B cell (primary cell): ENCODE results near the gene RSBN1L. TPM values are rescaled to one million over a fixed set of nuclear protein-coding genes. Genes with fewer than 3 reads are reported as not detected.

Source experiments
- ATAC-seq: fragments of 200-7000 bp; cut with Tn5 transposase; one replicate; pipeline ENCODE4 v1.10.0; 2021; ENCODE audit warnings: low read depth, mild to moderate bottlenecking, moderate number of reproducible peaks, moderate library complexity
- CTCF ChIA-PET: fragments of 350-600 bp; sonication (Branson Sonifier 250); formaldehyde crosslinking; loops from one replicate; lab custom pipeline; 2021; ENCODE audit warnings: antibody characterized with exemption, inconsistent platforms; lab: Charles Lee
- POLR2A ChIA-PET: fragments of 350-600 bp; sonication (Branson Sonifier 250); formaldehyde crosslinking; loops from one replicate; lab custom pipeline; 2021; ENCODE audit warnings: antibody characterized with exemption; lab: Charles Lee
- DNase-seq: peaks from one replicate; pipeline ENCODE4 v3.0.0; 2013
- H2AFZ ChIP-seq: 2 replicates; pipeline ENCODE4 v1.6.1; 2012; ENCODE audit warnings: mild to moderate bottlenecking, low read depth, low read length; ENCODE audit not compliant: insufficient read depth, poor library complexity, severe bottlenecking
- H3K27ac ChIP-seq, 2 donors: 1 replicate in 1 of 2; 2 replicates in 1 of 2; pipeline ENCODE4 v1.5.1; 2012 to 2013; ENCODE audit warnings: low read length in 2 of 2, mild to moderate bottlenecking in 2 of 2, moderate library complexity in 1 of 2
- H3K27me3 ChIP-seq, 4 experiments: fragments of 200-600 bp in 1 of 4; sonication (generic) in 1 of 4; replicated peaks in 1 of 4; 1 replicate in 2 of 4; 2 replicates in 2 of 4; pipeline versions ENCODE4 v1.6.1 to v1.7.0; 2013 to 2016; ENCODE audit warnings: low read length in 3 of 4, mild to moderate bottlenecking in 2 of 4, mixed read lengths in 1 of 4, moderate library complexity in 1 of 4; ENCODE audit not compliant: insufficient read depth in 4 of 4, control insufficient read depth in 3 of 4; ENCODE audit errors: control extremely low read depth in 1 of 4
- H3K36me3 ChIP-seq, 2 experiments: replicated peaks in 1 of 2; 1 replicate in 1 of 2; 2 replicates in 1 of 2; pipeline versions ENCODE4 v1.6.1 to v1.7.1; 2013; ENCODE audit warnings: low read length in 1 of 2; ENCODE audit not compliant: insufficient read depth in 2 of 2, control insufficient read depth in 1 of 2; ENCODE audit errors: control extremely low read depth in 1 of 2, extremely low read depth in 1 of 2
- H3K4me1 ChIP-seq, 2 donors: fragments of 200-600 bp in 1 of 2; sonication (generic) in 1 of 2; 1 replicate in 1 of 2; 2 replicates in 1 of 2; pipeline versions ENCODE4 v1.5.1 to v1.6.1; 2013 to 2017; ENCODE audit warnings: low read length in 2 of 2; ENCODE audit not compliant: control insufficient read depth in 2 of 2, insufficient read depth in 2 of 2
- H3K4me2 ChIP-seq: replicated peaks from 2 replicates; pipeline ENCODE3; 2012; ENCODE audit warnings: mild to moderate bottlenecking, low read depth, low read length; ENCODE audit not compliant: poor library complexity, severe bottlenecking
- H3K4me3 ChIP-seq, 5 experiments: fragments of 200-600 bp in 1 of 5; sonication (generic) in 1 of 5; 1 replicate in 3 of 5; 2 replicates in 2 of 5; pipeline versions ENCODE4 v1.5.1 to v1.7.0; 2011 to 2016; ENCODE audit warnings: low read length in 4 of 5, mild to moderate bottlenecking in 4 of 5, low read depth in 2 of 5, control low read depth in 1 of 5, moderate library complexity in 1 of 5; ENCODE audit not compliant: insufficient read depth in 1 of 5; ENCODE audit errors: control extremely low read depth in 1 of 5, extremely low read depth in 1 of 5
- H3K79me2 ChIP-seq: fragments of 200-600 bp; sonication (generic); one replicate; pipeline ENCODE4 v1.6.0; 2016; ENCODE audit warnings: low read length; ENCODE audit not compliant: control insufficient read depth, insufficient read depth
- H3K9ac ChIP-seq: fragments of 200-600 bp; sonication (generic); 2 replicates; pipeline ENCODE4 v1.6.1; 2017; ENCODE audit warnings: mild to moderate bottlenecking, low read length, moderate library complexity
- H3K9me3 ChIP-seq, 3 donors: one replicate each; pipeline versions ENCODE4 v1.6.1 to v1.7.1; 2013; ENCODE audit warnings: low read length in 2 of 3; ENCODE audit not compliant: control insufficient read depth in 2 of 3, insufficient read depth in 1 of 3; ENCODE audit errors: control extremely low read depth in 1 of 3
- H4K20me1 ChIP-seq: 2 replicates; pipeline ENCODE4 v1.6.0; 2012; ENCODE audit warnings: mild to moderate bottlenecking, low read length; ENCODE audit not compliant: insufficient read depth, control insufficient read depth, poor library complexity, severe bottlenecking
- H3K27ac Mint-ChIP-seq: one replicate; pipeline ENCODE4 v1.8.0; 2021; ENCODE audit warnings: mixed read lengths
- H3K27me3 Mint-ChIP-seq: one replicate; pipeline ENCODE4 v1.8.0; 2021; ENCODE audit warnings: mixed read lengths
- H3K4me1 Mint-ChIP-seq: one replicate; pipeline ENCODE4 v1.8.0; 2021; ENCODE audit warnings: mixed read lengths
- H3K4me3 Mint-ChIP-seq: one replicate; pipeline ENCODE4 v1.8.0; 2021; ENCODE audit warnings: mixed read lengths
- H3K9me3 Mint-ChIP-seq: one replicate; pipeline ENCODE4 v1.8.0; 2022; ENCODE audit warnings: mixed read lengths; ENCODE audit not compliant: insufficient read depth
- CTCF ChIP-seq: fragments of 200-600 bp; IDR thresholded peaks from one replicate; pipeline ENCODE4 v1.8.0; 2022; ENCODE audit warnings: antibody characterized with exemption, mild to moderate bottlenecking
- EZH2 ChIP-seq: IDR thresholded peaks from 2 replicates; pipeline ENCODE4 v1.6.1; 2012; ENCODE audit warnings: borderline replicate concordance, low read depth, mild to moderate bottlenecking, moderate library complexity, low read length; ENCODE audit not compliant: insufficient read depth, poor library complexity, severe bottlenecking
- WGBS: methylation state at CpG from one replicate; pipeline ENCODE4 v1.1.5; 2013; ENCODE audit warnings: missing lambda C conversion rate; ENCODE audit not compliant: insufficient coverage; 5-methylcytosine and 5-hydroxymethylcytosine counted together
- intact Hi-C: fragments of 100-400 bp; cut with micrococcal nuclease; formaldehyde crosslinking; loops from one replicate; pipeline ENCODE4 v1.10.0; 2022
- polyA plus RNA-seq: library from polyadenylated mRNA; depleted of rRNA; stranded (reverse); fragments of >200 nt; gene quantifications from 2 replicates; pipeline ENCODE4 v1.2.3, GENCODE V29; 2012
- total RNA-seq, 2 donors: library from RNA; stranded (reverse); fragments of 120-200 nt in 1 of 2; gene quantifications; 1 replicate in 1 of 2; 2 replicates in 1 of 2; pipeline versions ENCODE4 v1.2.3 to v1.2.4, GENCODE V29; 2013 to 2022

The RSBN1L gene
- total and polyA plus RNA-seq, 2 donors (not counting 1 experiment from before 2014, with no cell fraction given), result 17.0 to 47.0 TPM

- H3K4me2 ChIP-seq, result peak overlapping the region; percentile 83
- peak overlapping the region; percentile 81 to 89 for H3K27ac ChIP-seq
- H3K27me3 ChIP-seq, result no peaks in the 10 kb centered on the region
- peak overlapping the region; percentile 100 for H2AFZ ChIP-seq
- Mint-ChIP-seq H3K4me1 (peaks cover 54% of the 10 kb centered on the region), H3K4me3 (peak overlapping the region; percentile 98), H3K27me3 (no peaks in the 10 kb centered on the region), H3K9me3 (no peaks in the 10 kb centered on the region), H3K27ac (peak overlapping the region; percentile 97)
- POLR2A ChIA-PET, result interaction anchor here (0.6 to 1.5 kb wide), 5 partner anchors 24 to 306 kb away, joined by 3 to 7 read pairs (median 3); no protein-coding TSS in a partner anchor
- CTCF ChIA-PET, result interaction anchor here (0.8 to 4.4 kb wide), 12 partner anchors 9 to 206 kb away, joined by 3 to 23 read pairs (median 4); partner anchors contain the start of genes PHTF2 and TMEM60
- WGBS, result under 1% methylated on average over 58 of the region's 67 CpGs
- H4K20me1 ChIP-seq, result peaks cover 12% of the 10 kb centered on the region
- H3K4me1 ChIP-seq, result peaks cover 20 to 35% of the 10 kb centered on the region in 2 donors
- no peaks in the 10 kb centered on the region for H3K9me3 ChIP-seq
- H3K4me3 ChIP-seq, result peak overlapping the region; percentile 72 to 100 (median 84)
- H3K79me2 ChIP-seq, result peaks cover 76% of the 10 kb centered on the region
- ATAC-seq, result peak; percentile 21
- TF ChIP-seq EZH2, result no peak
- no peak for TF ChIP-seq CTCF
- no peak for DNase-seq
- peak overlapping the region; percentile 98 for H3K9ac ChIP-seq
- intact Hi-C loops, result loop anchor here (1.0 to 5.0 kb wide), 6 partner anchors 45 to 280 kb away; partner anchors contain the start of genes GSAP, PHTF2 and TMEM60
- H3K36me3 ChIP-seq, result no peaks in the 10 kb centered on the region
These were observed 630 bp downstream of the RSBN1L start for GRCh38 chr7:77696643-77697534.
